ENCODE data around the gene LAMTOR5. TPM values are rescaled to one million over a fixed set of nuclear protein-coding genes. Genes with fewer than 3 reads are reported as not detected.
A peak's percentile ranks its signal among the peaks of the same experiment; 100 is the strongest.
"Not testable (repeated sequence)": the region's sequence is repeated elsewhere in the genome, so short reads cannot be mapped to it uniquely, and the experiment has no call there.

The LAMTOR5 gene
- polyA plus RNA-seq, 1 experiment = 288 TPM

GRCh38 chr1:110420874-110421793 is 13.6 kb upstream of the LAMTOR5 start:
- POLR2A ChIA-PET = no interaction called here
- no peaks in the 10 kb centered on the region for H3K9me3 ChIP-seq (ENCODE audit: control insufficient read depth, insufficient read depth, low read length)
- no peak overlapping the region for H3K4me3 ChIP-seq (ENCODE audit: low read depth, low read length)
- DNase-seq (ENCODE audit: low read depth, low spot score) = no peak
- CTCF ChIA-PET = interaction anchor here (1.1 to 3.9 kb wide), 4 partner anchors 9 to 108 kb away, joined by 3 to 34 read pairs (median 10); no protein-coding TSS in a partner anchor
- H3K27me3 ChIP-seq (ENCODE audit: control insufficient read depth, insufficient read depth, low read length) = peaks cover 26% of the 10 kb centered on the region
- H3K27ac ChIP-seq (ENCODE audit: low read depth, low read length) = no peak overlapping the region
- TF ChIP-seq CTCF (IDR thresholded peaks at IDR 0.05; ENCODE audit: low read depth, low read length) = no peak

GRCh38 chr1:110420023-110420662 is 12.6 kb upstream of the LAMTOR5 start:
- ChIA-PET CTCF (interaction anchor here (0.7 to 3.9 kb wide), 3 partner anchors 8 to 358 kb away, joined by 3 to 34 read pairs (median 15); no protein-coding TSS in a partner anchor), POLR2A (no interaction called here)
- TF ChIP-seq CTCF (IDR thresholded peaks at IDR 0.05; ENCODE audit: low read depth, low read length) = no peak
- Histone ChIP-seq H3K27ac (ENCODE audit: low read depth, low read length) (no peak overlapping the region), H3K27me3 (ENCODE audit: control insufficient read depth, insufficient read depth, low read length) (peaks cover 21% of the 10 kb centered on the region), H3K9me3 (ENCODE audit: control insufficient read depth, insufficient read depth, low read length) (no peaks in the 10 kb centered on the region), H3K4me3 (ENCODE audit: low read depth, low read length) (no peak overlapping the region)
- DNase-seq (ENCODE audit: low read depth, low spot score) = no peak

- ChIA-PET POLR2A (no interaction called here), CTCF (interaction anchor here (1.1 to 1.4 kb wide), 2 partner anchors 41 to 222 kb away, joined by 3 read pairs; no protein-coding TSS in a partner anchor)
- no peak for DNase-seq (ENCODE audit: low read depth, low spot score)
- Histone ChIP-seq H3K9me3 (ENCODE audit: control insufficient read depth, insufficient read depth, low read length) (no peaks in the 10 kb centered on the region), H3K27ac (ENCODE audit: low read depth, low read length) (no peak overlapping the region), H3K4me3 (ENCODE audit: low read depth, low read length) (no peak overlapping the region), H3K27me3 (ENCODE audit: control insufficient read depth, insufficient read depth, low read length) (peaks cover 13% of the 10 kb centered on the region)
- TF ChIP-seq CTCF (IDR thresholded peaks at IDR 0.05; ENCODE audit: low read depth, low read length) = no peak
Measured at GRCh38 chr1:110418729-110419128, 11.2 kb upstream of the LAMTOR5 start.

- H3K27me3 ChIP-seq (ENCODE audit: control insufficient read depth, insufficient read depth, low read length); H3K4me3 ChIP-seq (ENCODE audit: low read depth, low read length); DNase-seq (ENCODE audit: low read depth, low spot score); POLR2A ChIA-PET; H3K9me3 ChIP-seq (ENCODE audit: control insufficient read depth, insufficient read depth, low read length); H3K27ac ChIP-seq (ENCODE audit: low read depth, low read length): not testable (repeated sequence)
- CTCF ChIA-PET = interaction anchor here (0.5 to 10.5 kb wide), 42 partner anchors 9 to 353 kb away, joined by 3 to 378 read pairs (median 8); partner anchors contain the start of genes KCNC4, RBM15 and SLC16A4
Measured at GRCh38 chr1:110413045-110413444, 5.6 kb upstream of the LAMTOR5 start.

GRCh38 chr1:110412576-110412975 is 5.1 kb upstream of the LAMTOR5 start:
- DNase-seq (ENCODE audit: low read depth, low spot score) = no peak
- peaks cover 6% of the 10 kb centered on the region for H3K27me3 ChIP-seq (ENCODE audit: control insufficient read depth, insufficient read depth, low read length)
- POLR2A ChIA-PET = no interaction called here
- CTCF ChIA-PET = interaction anchor here (0.5 to 10.5 kb wide), 49 partner anchors 9 to 353 kb away, joined by 3 to 378 read pairs (median 7); partner anchors contain the start of genes KCNC4, PROK1, RBM15 and SLC16A4
- peak; percentile 82 for TF ChIP-seq CTCF (IDR thresholded peaks at IDR 0.05; ENCODE audit: low read depth, low read length)
- no peak overlapping the region for H3K4me3 ChIP-seq (ENCODE audit: low read depth, low read length)
- H3K27ac ChIP-seq (ENCODE audit: low read depth, low read length) = no peak overlapping the region
- no peaks in the 10 kb centered on the region; the same call in 1 of the 2 replicates for H3K9me3 ChIP-seq (ENCODE audit: control insufficient read depth, insufficient read depth, low read length)
